Suprapubic skin (tissue), 4 donors: ENCODE measurements around the gene SLC48A1. TPM values are rescaled to one million over a fixed set of nuclear protein-coding genes. Genes with fewer than 3 reads are reported as not detected.

Source experiments
- DNase-seq, 2 donors: peaks; one replicate each; pipeline ENCODE4 v3.0.0-alpha.2; 2019; ENCODE audit warnings: low spot score in 2 of 2
- H3K27ac ChIP-seq: fragments of 200-600 bp; sonication (generic); one replicate; pipeline ENCODE4 v1.5.1; 2019
- H3K27me3 ChIP-seq: fragments of 200-600 bp; sonication (generic); one replicate; pipeline ENCODE4 v1.5.1; 2019
- H3K36me3 ChIP-seq: fragments of 200-600 bp; sonication (generic); one replicate; pipeline ENCODE4 v1.5.1; 2019
- H3K4me1 ChIP-seq: fragments of 200-600 bp; sonication (generic); one replicate; pipeline ENCODE4 v1.5.1; 2019
- H3K4me3 ChIP-seq: fragments of 200-600 bp; sonication (generic); one replicate; pipeline ENCODE4 v1.5.1; 2019; ENCODE audit warnings: mild to moderate bottlenecking
- H3K9me3 ChIP-seq: fragments of 200-600 bp; sonication (generic); one replicate; pipeline ENCODE4 v1.5.1; 2019
- EP300 ChIP-seq: sonication (generic); formaldehyde crosslinking; IDR thresholded peaks from one replicate; pipeline ENCODE4 v1.6.1; 2017; ENCODE audit warnings: antibody characterized with exemption
- POLR2A ChIP-seq, 2 donors: fragments of 450-650 bp; IDR thresholded peaks; one replicate each; pipeline ENCODE4 v1.6.1; 2017; ENCODE audit warnings: antibody characterized with exemption in 2 of 2, mild to moderate bottlenecking in 2 of 2, moderate library complexity in 2 of 2
- POLR2AphosphoS5 ChIP-seq, 3 donors: sonication (generic); formaldehyde crosslinking; IDR thresholded peaks; one replicate each; pipeline ENCODE4 v1.6.1; 2017; ENCODE audit warnings: antibody characterized with exemption in 3 of 3
- WGBS: methylation state at CpG from one replicate; pipeline ENCODE4 v1.1.5; 2018; 5-methylcytosine and 5-hydroxymethylcytosine counted together
- total RNA-seq, 4 donors: library from RNA; depleted of rRNA; stranded (reverse); fragments of >200 nt; gene quantifications; one replicate each; pipeline ENCODE4 v1.1.0, GENCODE V29; 2016
- TF ChIP-seq, protein P1 (sequence below), 2 donors: fragments of 200-600 bp in 1 of 2; fragments of 450-650 bp in 1 of 2; sonication (generic) in 1 of 2; IDR thresholded peaks; one replicate each; pipeline ENCODE4 v1.5.1; 2016 to 2019; ENCODE audit warnings: antibody characterized with exemption in 2 of 2, mild to moderate bottlenecking in 1 of 2, moderate library complexity in 1 of 2

Gene SLC48A1
- total RNA-seq, 4 donors from 2014 or later, result 38.2 to 53.6 (median 44.7) TPM

- Histone ChIP-seq H3K4me3 (no peak overlapping the region), H3K27me3 (no peaks in the 10 kb centered on the region), H3K27ac (no peak overlapping the region), H3K36me3 (peaks cover 98% of the 10 kb centered on the region), H3K4me1 (peaks cover 2% of the 10 kb centered on the region), H3K9me3 (no peaks in the 10 kb centered on the region)
- 68% methylated on average over 5 of the region's 16 CpGs for WGBS
- DNase-seq, result no peak
- no peak for TF ChIP-seq POLR2AphosphoS5 (IDR thresholded peaks at IDR 0.05)
- TF ChIP-seq EP300, result no peak
- TF ChIP-seq POLR2A (IDR thresholded peaks at IDR 0.05), result no peak
- TF ChIP-seq, protein P1, sequence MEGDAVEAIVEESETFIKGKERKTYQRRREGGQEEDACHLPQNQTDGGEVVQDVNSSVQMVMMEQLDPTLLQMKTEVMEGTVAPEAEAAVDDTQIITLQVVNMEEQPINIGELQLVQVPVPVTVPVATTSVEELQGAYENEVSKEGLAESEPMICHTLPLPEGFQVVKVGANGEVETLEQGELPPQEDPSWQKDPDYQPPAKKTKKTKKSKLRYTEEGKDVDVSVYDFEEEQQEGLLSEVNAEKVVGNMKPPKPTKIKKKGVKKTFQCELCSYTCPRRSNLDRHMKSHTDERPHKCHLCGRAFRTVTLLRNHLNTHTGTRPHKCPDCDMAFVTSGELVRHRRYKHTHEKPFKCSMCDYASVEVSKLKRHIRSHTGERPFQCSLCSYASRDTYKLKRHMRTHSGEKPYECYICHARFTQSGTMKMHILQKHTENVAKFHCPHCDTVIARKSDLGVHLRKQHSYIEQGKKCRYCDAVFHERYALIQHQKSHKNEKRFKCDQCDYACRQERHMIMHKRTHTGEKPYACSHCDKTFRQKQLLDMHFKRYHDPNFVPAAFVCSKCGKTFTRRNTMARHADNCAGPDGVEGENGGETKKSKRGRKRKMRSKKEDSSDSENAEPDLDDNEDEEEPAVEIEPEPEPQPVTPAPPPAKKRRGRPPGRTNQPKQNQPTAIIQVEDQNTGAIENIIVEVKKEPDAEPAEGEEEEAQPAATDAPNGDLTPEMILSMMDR (IDR thresholded peaks at IDR 0.05), result no peak
Observed at GRCh38 chr12:47791874-47792273, 18.8 kb downstream of the SLC48A1 start.

GRCh38 chr12:47793015-47793681 is 20.1 kb downstream of the SLC48A1 start:
- DNase-seq, result no peak
- H3K27ac ChIP-seq, result no peak overlapping the region

GRCh38 chr12:47794679-47795078 is 21.6 kb downstream of the SLC48A1 start:
- H3K4me1 ChIP-seq, result peaks cover 6% of the 10 kb centered on the region
- 100% methylated on average over 2 of the region's 9 CpGs for WGBS
- DNase-seq, result no peak
- no peak overlapping the region for H3K4me3 ChIP-seq
- no peak for TF ChIP-seq EP300
- no peak for TF ChIP-seq POLR2A (IDR thresholded peaks at IDR 0.05)
- TF ChIP-seq, protein P1 (IDR thresholded peaks at IDR 0.05), result no peak
- no peak for TF ChIP-seq POLR2AphosphoS5 (IDR thresholded peaks at IDR 0.05)
- no peaks in the 10 kb centered on the region for H3K27me3 ChIP-seq
- H3K9me3 ChIP-seq, result no peaks in the 10 kb centered on the region
- peaks cover 92% of the 10 kb centered on the region for H3K36me3 ChIP-seq
- no peak overlapping the region for H3K27ac ChIP-seq

More at GRCh38 chr12:47793015-47793681, 20.1 kb downstream of the SLC48A1 start:
- no peaks in the 10 kb centered on the region for H3K27me3 ChIP-seq
- no peak overlapping the region for H3K4me3 ChIP-seq
- TF ChIP-seq POLR2AphosphoS5 (IDR thresholded peaks at IDR 0.05) (no peak), EP300 (no peak), POLR2A (IDR thresholded peaks at IDR 0.05) (no peak)
- TF ChIP-seq, protein P1 (IDR thresholded peaks at IDR 0.05), result no peak
- peaks cover 98% of the 10 kb centered on the region for H3K36me3 ChIP-seq
- H3K9me3 ChIP-seq, result no peaks in the 10 kb centered on the region
- H3K4me1 ChIP-seq, result peaks cover 3% of the 10 kb centered on the region
- WGBS, result 85% methylated on average over 15 of the region's 15 CpGs

GRCh38 chr12:47795121-47795813 is 22.2 kb downstream of the SLC48A1 start:
- Histone ChIP-seq H3K27ac (no peak overlapping the region), H3K27me3 (no peaks in the 10 kb centered on the region), H3K36me3 (peaks cover 86% of the 10 kb centered on the region), H3K9me3 (no peaks in the 10 kb centered on the region), H3K4me3 (no peak overlapping the region), H3K4me1 (peaks cover 12% of the 10 kb centered on the region)
- WGBS, result 94% methylated on average over 21 of the region's 21 CpGs
- TF ChIP-seq, protein P1 (IDR thresholded peaks at IDR 0.05), result no peak
- TF ChIP-seq POLR2AphosphoS5 (IDR thresholded peaks at IDR 0.05) (no peak), POLR2A (IDR thresholded peaks at IDR 0.05) (no peak), EP300 (no peak)
- DNase-seq, result no peak

DNA sequence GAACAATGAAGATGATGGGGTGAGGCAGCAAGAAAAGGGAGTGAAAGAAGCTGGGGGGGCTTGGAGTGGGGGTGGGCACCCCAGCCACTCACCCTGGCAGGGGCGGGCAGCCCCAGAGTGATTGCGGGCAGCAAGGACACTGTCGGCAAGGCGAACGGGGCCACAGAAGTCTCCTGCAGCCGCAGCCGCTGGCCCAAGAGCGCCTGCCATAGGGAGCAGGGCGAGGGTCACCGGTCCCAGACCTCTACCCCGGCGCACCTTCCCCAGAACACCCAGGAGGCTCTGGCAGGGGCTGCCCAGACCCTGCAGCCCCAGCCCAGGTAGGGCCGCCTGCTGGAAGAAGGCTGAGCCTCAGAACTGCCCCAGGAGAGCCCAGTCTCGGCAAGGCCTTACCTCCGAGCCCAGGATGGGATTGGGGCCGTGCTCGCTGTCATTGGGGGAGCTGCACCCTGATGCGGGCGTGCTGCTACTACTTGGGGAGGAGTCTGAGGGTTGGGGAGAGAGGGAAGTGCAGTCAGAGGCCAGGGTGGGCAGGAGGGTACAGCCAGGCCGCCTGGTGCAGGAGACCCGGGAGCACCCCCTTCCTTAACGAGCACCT is 22.9 kb downstream of the SLC48A1 start:
- Histone ChIP-seq H3K9me3 (no peaks in the 10 kb centered on the region), H3K27me3 (no peaks in the 10 kb centered on the region), H3K4me1 (peaks cover 19% of the 10 kb centered on the region), H3K4me3 (no peak overlapping the region), H3K36me3 (peaks cover 80% of the 10 kb centered on the region), H3K27ac (no peak overlapping the region)
- WGBS, result 91% methylated on average over 15 of the region's 22 CpGs
- no peak for DNase-seq
- TF ChIP-seq POLR2A (IDR thresholded peaks at IDR 0.05) (no peak), POLR2AphosphoS5 (IDR thresholded peaks at IDR 0.05) (no peak), EP300 (no peak)
- TF ChIP-seq, protein P1 (IDR thresholded peaks at IDR 0.05), result no peak
